GM12875 (cell line): Measurements from ENCODE around the gene TRIM66.

ENCODE experiments used
- H3K4me3 ChIP-seq: one replicate; pipeline ENCODE4 v1.5.1; 2011; ENCODE audit warnings: low read depth, low read length, control low read depth
- CTCF ChIP-seq: IDR thresholded peaks from 2 replicates; pipeline ENCODE4 v1.5.1; 2011; ENCODE audit warnings: low read depth, mild to moderate bottlenecking, control low read depth, inconsistent platforms, low read length, moderate library complexity, borderline replicate concordance; ENCODE audit not compliant: insufficient read depth

Gene TRIM66

GRCh38 chr11:8654503-8654902, 28.0 kb downstream of the TRIM66 start:
- TF ChIP-seq CTCF, result no peak
- no peak overlapping the region for H3K4me3 ChIP-seq

GRCh38 chr11:8652140-8652539, 30.3 kb downstream of the TRIM66 start:
- TF ChIP-seq CTCF, result no peak
- H3K4me3 ChIP-seq, result no peak overlapping the region

- TF ChIP-seq CTCF, result no peak
- H3K4me3 ChIP-seq, result no peak overlapping the region
These were observed 32.0 kb downstream of the TRIM66 start for GRCh38 chr11:8650401-8650990.

- TF ChIP-seq CTCF, result no peak
- H3K4me3 ChIP-seq, result no peak overlapping the region
These were observed 33.1 kb downstream of the TRIM66 start for GRCh38 chr11:8649361-8649760.

GRCh38 chr11:8646873-8647272, 35.6 kb downstream of the TRIM66 start:
- TF ChIP-seq CTCF, result no peak
- no peak overlapping the region for H3K4me3 ChIP-seq

- no peak overlapping the region for H3K4me3 ChIP-seq
- no peak for TF ChIP-seq CTCF
These were observed 40.1 kb downstream of the TRIM66 start for GRCh38 chr11:8642196-8642841.

GRCh38 chr11:8641332-8641731, 41.1 kb downstream of the TRIM66 start:
- no peak for TF ChIP-seq CTCF
- H3K4me3 ChIP-seq, result no peak overlapping the region
